ENCODE measurements around the gene PLAU. TPM values are rescaled to one million over a fixed set of nuclear protein-coding genes. Genes with fewer than 3 reads are reported as not detected.
"Not testable (repeated sequence)": the region's sequence is repeated elsewhere in the genome, so short reads cannot be mapped to it uniquely, and the experiment has no call there.

The PLAU gene
- total RNA-seq, 1 donor from 2014 or later: 7.6 TPM

DNA sequence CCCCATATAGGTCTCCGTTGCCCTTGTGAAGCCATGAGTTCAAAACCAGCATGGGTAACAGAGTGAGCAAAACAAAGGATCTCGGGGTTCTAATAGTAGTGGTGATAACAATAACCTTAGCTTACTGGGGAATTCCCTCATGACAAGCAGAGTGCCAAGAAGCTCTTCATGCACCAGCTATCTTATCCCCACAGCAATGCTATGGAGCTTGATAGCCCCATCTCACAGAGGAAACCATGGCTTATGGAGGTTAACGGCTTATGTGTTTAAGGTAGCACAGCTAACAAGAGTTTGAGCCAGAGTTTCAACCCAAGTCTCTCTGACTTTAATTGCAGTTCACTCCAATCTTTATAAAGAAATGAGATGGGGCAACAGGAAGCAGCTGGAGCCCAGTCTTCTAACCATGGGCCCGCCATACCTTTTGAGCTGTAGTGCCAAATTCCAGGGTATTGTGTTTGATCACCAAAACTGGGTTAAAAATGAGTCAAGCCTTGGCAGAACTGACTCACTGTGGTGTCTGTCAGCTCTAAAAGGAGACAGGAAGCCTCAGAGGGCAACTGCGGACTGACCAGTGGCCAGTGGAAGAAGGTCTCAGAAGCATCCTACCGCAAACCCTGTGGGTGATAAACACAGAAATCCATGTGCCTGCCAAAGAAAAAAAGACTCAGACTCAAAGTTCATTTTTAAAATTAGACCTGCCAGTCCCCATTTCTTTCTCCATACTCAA lies 16.5 kb upstream of the PLAU start:
- no peak for DNase-seq (ENCODE audit: low spot score)
- Histone ChIP-seq H3K27me3 (no peaks in the 10 kb centered on the region), H4K20me1 (ENCODE audit: low read depth) (no peaks in the 10 kb centered on the region), H3K4me2 (no peak overlapping the region), H3F3A (ENCODE audit: low read depth) (no peaks in the 10 kb centered on the region), H3K79me2 (ENCODE audit: low read depth) (no peaks in the 10 kb centered on the region), H3K36me3 (no peaks in the 10 kb centered on the region), H2AFZ (replicated peaks) (no peak overlapping the region), H3K9ac (no peak overlapping the region), H3K4me3 (no peak overlapping the region), H3K27ac (no peak overlapping the region), H3K4me1 (no peaks in the 10 kb centered on the region), H3K9me3 (ENCODE audit: low read depth) (no peaks in the 10 kb centered on the region)
- Mint-ChIP-seq H3K4me3 (no peak overlapping the region), H3K4me1 (peaks cover 3% of the 10 kb centered on the region), H3K27me3 (ENCODE audit: insufficient read depth, low read depth) (peaks cover 8% of the 10 kb centered on the region), H3K9me3 (no peaks in the 10 kb centered on the region), H3K27ac (no peak overlapping the region), H3K36me3 (no peaks in the 10 kb centered on the region)
- no peak for TF ChIP-seq CTCF (IDR thresholded peaks at IDR 0.05)
- TF ChIP-seq EZH2 (IDR thresholded peaks at IDR 0.05): no peak
- TF ChIP-seq EZH2phosphoT487 (IDR thresholded peaks at IDR 0.05): no peak

GRCh38 chr10:73895381-73895780 lies 15.6 kb upstream of the PLAU start:
- not testable (repeated sequence) for H3K4me2 ChIP-seq; H3K36me3 Mint-ChIP-seq; H3K79me2 ChIP-seq (ENCODE audit: low read depth); H4K20me1 ChIP-seq (ENCODE audit: low read depth); DNase-seq (ENCODE audit: low spot score); H3K9me3 ChIP-seq (ENCODE audit: low read depth); H3K9ac ChIP-seq; H3K4me1 Mint-ChIP-seq; H3K36me3 ChIP-seq; H3K9me3 Mint-ChIP-seq; H2AFZ ChIP-seq (replicated peaks); H3K27ac Mint-ChIP-seq; H3K27me3 ChIP-seq; H3K4me3 ChIP-seq; H3K27ac ChIP-seq; H3F3A ChIP-seq (ENCODE audit: low read depth); H3K4me1 ChIP-seq; H3K4me3 Mint-ChIP-seq; H3K27me3 Mint-ChIP-seq (ENCODE audit: insufficient read depth, low read depth)

- Histone ChIP-seq H2AFZ (replicated peaks) (no peak overlapping the region), H3K27me3 (no peaks in the 10 kb centered on the region), H3K27ac (no peak overlapping the region), H3K4me2 (no peak overlapping the region), H4K20me1 (ENCODE audit: low read depth) (no peaks in the 10 kb centered on the region), H3K79me2 (ENCODE audit: low read depth) (no peaks in the 10 kb centered on the region), H3K4me3 (no peak overlapping the region), H3F3A (ENCODE audit: low read depth) (no peaks in the 10 kb centered on the region), H3K4me1 (no peaks in the 10 kb centered on the region), H3K9ac (no peak overlapping the region), H3K9me3 (ENCODE audit: low read depth) (no peaks in the 10 kb centered on the region), H3K36me3 (no peaks in the 10 kb centered on the region)
- no peaks in the 10 kb centered on the region for H3K4me1 Mint-ChIP-seq
- H3K36me3 Mint-ChIP-seq: no peaks in the 10 kb centered on the region
- no peak overlapping the region for H3K27ac Mint-ChIP-seq
- no peak for DNase-seq (ENCODE audit: low spot score)
- no peaks in the 10 kb centered on the region for H3K9me3 Mint-ChIP-seq
- TF ChIP-seq CTCF (IDR thresholded peaks at IDR 0.05) (no peak), EZH2phosphoT487 (IDR thresholded peaks at IDR 0.05) (no peak), EZH2 (IDR thresholded peaks at IDR 0.05) (no peak)
- no peak overlapping the region for H3K4me3 Mint-ChIP-seq
- peaks cover 8% of the 10 kb centered on the region for H3K27me3 Mint-ChIP-seq (ENCODE audit: insufficient read depth, low read depth)
These were observed 13.2 kb upstream of the PLAU start for GRCh38 chr10:73897693-73898092.

DNA sequence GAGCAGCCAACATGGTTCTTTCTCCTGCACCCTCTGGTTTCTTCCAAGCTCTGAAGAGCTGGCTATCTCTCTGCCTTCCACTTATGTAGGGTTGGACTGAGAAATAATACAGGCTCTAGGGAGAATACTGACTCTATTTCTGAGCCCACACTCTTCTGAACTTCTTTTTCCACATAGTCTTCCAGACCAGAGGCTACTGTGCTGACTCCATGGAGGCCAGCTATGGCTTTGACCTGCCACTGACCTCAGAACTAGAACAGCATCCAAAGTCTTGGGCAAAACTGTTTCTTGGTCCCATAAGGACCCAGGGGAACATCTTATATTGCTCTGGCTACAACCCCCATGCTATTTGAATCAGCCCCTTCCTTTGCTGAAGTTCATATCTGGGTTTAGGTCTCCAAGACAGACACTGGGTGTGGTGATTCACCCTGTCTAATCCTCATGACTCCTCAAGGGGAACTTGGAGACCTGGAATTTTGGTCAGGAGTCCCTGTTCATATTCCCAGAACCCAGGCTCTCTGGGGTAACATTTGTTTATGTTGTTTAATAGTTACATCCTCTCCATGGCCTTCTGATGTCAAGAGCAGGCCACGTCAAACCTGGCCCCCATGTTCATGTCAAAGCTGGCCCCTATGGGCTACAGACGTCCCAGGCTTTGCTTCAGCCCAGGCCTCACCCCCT lies 12.1 kb upstream of the PLAU start:
- DNase-seq (ENCODE audit: low spot score): no peak
- Histone ChIP-seq H3K27ac (no peak overlapping the region), H3K9me3 (ENCODE audit: low read depth) (no peaks in the 10 kb centered on the region), H3K79me2 (ENCODE audit: low read depth) (no peaks in the 10 kb centered on the region), H3K4me3 (no peak overlapping the region), H3F3A (ENCODE audit: low read depth) (no peaks in the 10 kb centered on the region), H3K27me3 (no peaks in the 10 kb centered on the region), H4K20me1 (ENCODE audit: low read depth) (no peaks in the 10 kb centered on the region), H3K36me3 (no peaks in the 10 kb centered on the region), H3K4me2 (no peak overlapping the region), H3K9ac (no peak overlapping the region), H2AFZ (replicated peaks) (no peak overlapping the region), H3K4me1 (no peaks in the 10 kb centered on the region)
- no peak overlapping the region for H3K4me3 Mint-ChIP-seq
- H3K27ac Mint-ChIP-seq: no peak overlapping the region
- no peaks in the 10 kb centered on the region for H3K9me3 Mint-ChIP-seq
- H3K27me3 Mint-ChIP-seq (ENCODE audit: insufficient read depth, low read depth): peaks cover 5% of the 10 kb centered on the region
- TF ChIP-seq EZH2 (IDR thresholded peaks at IDR 0.05): no peak
- no peak for TF ChIP-seq EZH2phosphoT487 (IDR thresholded peaks at IDR 0.05)
- no peak for TF ChIP-seq CTCF (IDR thresholded peaks at IDR 0.05)
- no peaks in the 10 kb centered on the region for H3K36me3 Mint-ChIP-seq
- no peaks in the 10 kb centered on the region for H3K4me1 Mint-ChIP-seq
